Measurements from ENCODE around the gene PARS2.

The PARS2 gene

DNA sequence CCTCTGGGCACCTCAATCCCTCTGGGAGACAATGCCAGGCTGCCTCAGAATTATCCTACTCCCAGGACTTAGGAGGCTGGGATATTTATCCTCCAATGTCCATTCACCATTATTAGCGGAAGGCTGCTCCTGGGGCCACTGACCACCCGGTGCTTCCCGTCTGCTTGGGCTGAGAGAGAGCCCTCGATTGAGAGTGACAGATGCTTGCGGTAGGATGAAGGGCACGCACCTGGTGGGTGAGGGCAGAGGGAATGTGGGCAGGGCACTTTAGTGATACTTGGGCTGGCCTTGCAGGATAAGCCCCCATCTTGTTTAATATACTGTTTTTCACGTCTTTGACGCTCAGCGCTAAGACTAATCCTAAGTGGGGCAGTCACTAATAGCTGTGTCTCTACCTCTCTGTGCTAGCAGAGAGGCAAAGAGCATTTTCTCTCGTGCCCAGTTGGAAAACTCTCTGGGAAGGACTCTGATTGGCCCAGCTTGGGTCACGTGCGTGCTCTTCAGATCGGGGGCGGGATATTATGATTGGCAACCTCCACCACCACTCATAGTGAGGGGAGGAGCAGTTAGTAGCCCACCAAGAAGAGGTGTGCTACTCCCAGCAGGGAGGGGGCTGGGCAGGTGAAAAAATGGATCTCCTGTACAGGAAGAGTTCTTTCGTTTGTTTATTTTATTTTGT is 10.6 kb upstream of the PARS2 start:
- no peak for DNase-seq (ENCODE audit: low read depth)

DNA sequence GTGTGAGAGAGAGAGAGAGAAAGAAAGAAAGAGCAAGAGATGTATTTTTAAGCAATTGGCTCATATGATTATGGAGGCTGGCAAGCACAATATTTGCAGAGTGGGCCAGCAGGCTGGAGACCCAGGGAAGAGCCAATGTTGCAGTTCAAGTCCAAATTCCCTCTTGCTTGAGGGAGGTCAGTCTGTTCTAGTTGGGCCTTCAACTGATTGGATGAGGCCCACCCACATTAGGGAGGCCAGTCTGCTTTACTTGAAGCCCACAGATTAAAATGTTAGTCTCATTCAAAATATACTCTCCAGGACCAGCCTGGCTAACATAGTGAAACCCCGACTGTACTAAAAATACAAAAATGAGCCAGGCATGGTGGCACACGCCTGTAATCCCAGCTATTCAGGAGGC is 8.6 kb upstream of the PARS2 start:
- no peak for DNase-seq (ENCODE audit: low read depth)

GRCh38 chr1:54768093-54768492 is 3.8 kb upstream of the PARS2 start:
- no peak for DNase-seq (ENCODE audit: low read depth)

GRCh38 chr1:54767526-54767925 is 3.2 kb upstream of the PARS2 start:
- no peak for DNase-seq (ENCODE audit: low read depth)

- DNase-seq (ENCODE audit: low read depth): no peak
These were observed 2.4 kb upstream of the PARS2 start for GRCh38 chr1:54766726-54767125.

GRCh38 chr1:54764922-54765561 is 719 bp upstream of the PARS2 start:
- DNase-seq (ENCODE audit: low read depth): no peak

GRCh38 chr1:54763816-54764132 is 549 bp downstream of the PARS2 start:
- peak; percentile 10 for DNase-seq (ENCODE audit: low read depth)

GRCh38 chr1:54758678-54759348 is 5.5 kb downstream of the PARS2 start:
- DNase-seq (ENCODE audit: low read depth): no peak

- no peak for DNase-seq (ENCODE audit: low read depth)
These were observed 6.5 kb downstream of the PARS2 start for GRCh38 chr1:54757833-54758232.

- no peak for DNase-seq (ENCODE audit: low read depth)
These were observed 9.6 kb downstream of the PARS2 start for GRCh38 chr1:54754486-54755285.

- no peak for DNase-seq (ENCODE audit: low read depth)
These were observed 10.3 kb downstream of the PARS2 start for GRCh38 chr1:54754045-54754444.

- DNase-seq (ENCODE audit: low read depth): no peak
These were observed 12.9 kb downstream of the PARS2 start for GRCh38 chr1:54751426-54751825.

DNA sequence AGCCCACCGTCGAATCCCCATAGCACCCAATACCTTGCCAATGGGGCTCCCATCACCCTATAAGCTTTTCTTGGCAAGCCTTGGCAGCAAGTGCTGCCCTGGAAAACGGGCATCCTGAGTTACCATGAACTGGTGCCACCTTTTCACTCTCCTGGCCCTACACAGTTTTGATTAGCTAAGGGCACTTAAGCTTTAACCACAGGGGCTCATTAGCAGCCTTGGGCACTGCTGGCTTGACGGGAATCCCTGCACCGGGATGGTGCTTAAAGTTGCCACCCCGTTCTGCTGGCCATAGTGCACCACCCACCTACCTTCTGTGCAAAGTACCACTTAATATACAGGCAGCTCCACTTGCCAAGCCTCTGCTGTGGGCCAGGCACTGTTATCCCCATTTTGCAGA is 13.7 kb downstream of the PARS2 start:
- DNase-seq (ENCODE audit: low read depth): no peak

GRCh38 chr1:54748094-54748835 is 16.1 kb downstream of the PARS2 start:
- no peak for DNase-seq (ENCODE audit: low read depth)

- DNase-seq (ENCODE audit: low read depth): no peak
These were observed 18.5 kb downstream of the PARS2 start for GRCh38 chr1:54745864-54746263.

DNA sequence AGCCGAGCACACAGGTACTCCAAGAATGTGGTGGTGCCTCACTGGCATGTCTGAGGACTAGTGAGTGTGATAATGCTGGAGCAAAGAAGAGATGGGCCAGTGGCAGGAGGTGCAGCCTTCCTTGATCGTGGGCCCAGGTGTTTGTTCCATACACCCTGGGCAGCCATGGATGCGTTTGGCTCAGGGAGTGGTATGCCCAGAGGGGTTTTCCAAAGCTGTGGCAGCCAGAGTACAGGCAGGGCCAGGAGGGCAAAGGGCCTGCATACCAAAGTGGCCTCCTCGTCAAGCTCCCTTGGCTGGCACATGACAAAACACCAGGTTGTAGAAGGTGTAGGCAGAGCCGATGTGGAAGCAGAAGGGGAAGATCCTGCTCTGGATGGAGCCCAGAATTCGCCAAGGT is 19.0 kb downstream of the PARS2 start:
- DNase-seq (ENCODE audit: low read depth): no peak

DNA sequence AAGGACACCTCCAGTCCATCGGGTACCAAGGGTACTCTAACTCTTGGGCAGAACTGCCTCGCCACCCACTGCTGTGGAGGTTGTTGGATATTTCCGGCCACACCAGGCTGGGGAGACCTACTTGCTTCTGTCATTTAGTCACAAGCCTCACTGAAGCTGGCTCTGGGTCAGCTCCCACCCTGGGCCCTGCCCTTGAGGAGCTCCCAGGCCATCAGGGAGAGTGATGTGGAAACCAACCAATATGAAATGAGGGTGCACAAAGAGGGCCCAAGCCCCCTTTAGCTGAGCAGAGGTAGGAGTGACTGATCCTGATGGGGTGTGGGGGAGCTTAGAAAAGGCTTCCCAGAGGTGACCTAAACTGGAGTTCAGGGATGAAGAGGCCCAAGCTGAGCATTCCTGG is 19.6 kb downstream of the PARS2 start:
- no peak for DNase-seq (ENCODE audit: low read depth)

DNA sequence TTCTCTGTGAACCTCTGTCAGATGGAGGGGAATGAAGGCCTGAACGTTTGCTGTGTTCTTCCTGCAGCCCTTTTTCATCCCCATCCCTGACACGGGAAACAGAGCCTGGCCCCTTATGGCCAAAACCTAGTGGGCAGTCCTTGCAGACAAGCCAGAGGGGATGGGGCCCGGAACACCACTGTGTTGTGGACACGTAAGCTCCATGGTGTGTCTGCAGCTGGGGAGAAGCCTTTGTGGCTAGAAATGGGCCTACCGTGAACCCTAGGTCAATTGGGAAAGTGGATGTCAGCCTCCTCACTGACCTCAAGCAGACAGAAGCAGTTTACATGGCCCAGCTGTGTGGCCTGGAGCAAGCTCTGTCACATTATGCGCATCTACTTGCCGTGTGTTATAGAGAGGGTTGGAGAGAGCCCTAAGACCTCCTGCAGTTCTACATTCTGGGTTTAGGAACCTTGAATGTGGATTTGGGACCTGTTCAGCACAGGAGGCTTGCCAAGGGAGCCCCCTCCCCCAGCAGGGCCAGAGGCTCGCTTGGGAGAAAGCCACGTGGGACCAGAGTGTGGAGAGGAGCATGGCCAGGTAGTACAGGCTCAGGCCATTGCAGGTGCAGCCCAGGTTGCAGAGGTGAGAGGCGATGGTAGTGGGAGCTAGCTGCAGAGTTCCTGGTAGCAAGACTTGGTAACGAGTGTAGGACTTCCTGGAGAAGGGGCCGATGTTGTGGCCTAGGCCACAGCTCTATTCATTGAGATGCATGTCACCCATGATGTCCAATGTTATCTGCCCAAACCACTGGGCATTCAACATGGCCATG is 20.7 kb downstream of the PARS2 start:
- DNase-seq (ENCODE audit: low read depth): no peak

DNA sequence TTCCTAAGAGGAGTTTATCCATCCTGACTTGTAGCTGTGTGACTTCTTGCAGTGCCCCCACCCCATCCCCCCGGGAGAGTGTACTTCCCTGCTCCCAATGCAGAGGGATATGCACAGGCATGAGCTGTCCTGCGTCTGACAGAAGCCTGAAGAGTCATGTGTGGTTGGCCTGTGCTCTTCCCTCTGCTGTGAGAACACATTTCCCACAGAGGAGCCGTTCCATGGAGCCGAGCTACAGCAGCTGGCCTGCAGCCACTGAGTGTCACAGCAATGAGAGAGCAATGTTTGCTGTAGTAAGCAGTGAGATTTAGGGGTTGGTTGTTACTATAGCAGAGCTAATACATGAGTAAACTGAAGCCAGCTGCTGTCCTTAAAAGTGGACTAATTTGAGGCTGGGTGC is 22.0 kb downstream of the PARS2 start:
- DNase-seq (ENCODE audit: low read depth): no peak

GRCh38 chr1:54741531-54741930 is 22.8 kb downstream of the PARS2 start:
- no peak for DNase-seq (ENCODE audit: low read depth)

- DNase-seq (ENCODE audit: low read depth): no peak
These were observed 26.1 kb downstream of the PARS2 start for GRCh38 chr1:54738244-54738643.
